Activated CD4-positive, alpha-beta T cell treated with anti-CD3 and anti-CD28 coated beads for 36 hours (primary cell): ENCODE results near the gene DEGS2. TPM values are rescaled to one million over a fixed set of nuclear protein-coding genes. Genes with fewer than 3 reads are reported as not detected.
"Not testable (repeated sequence)": the region's sequence is repeated elsewhere in the genome, so short reads cannot be mapped to it uniquely, and the experiment has no call there.

Source experiments
- ATAC-seq: fragments of 200-7000 bp; cut with Tn5 transposase; one replicate; pipeline ENCODE4 v1.10.0; 2021; ENCODE audit warnings: mild to moderate bottlenecking, moderate library complexity
- CTCF ChIA-PET: fragments of 350-600 bp; sonication (Branson Sonifier 250); formaldehyde crosslinking; loops from one replicate; lab custom pipeline; 2021; ENCODE audit warnings: antibody characterized with exemption; lab: Charles Lee
- POLR2A ChIA-PET: fragments of 350-600 bp; sonication (Branson Sonifier 250); formaldehyde crosslinking; loops from one replicate; lab custom pipeline; 2021; ENCODE audit warnings: antibody characterized with exemption, inconsistent platforms; lab: Charles Lee
- DNase-seq: peaks from one replicate; pipeline ENCODE4 v3.0.0-alpha.2; 2020
- H3K27ac Mint-ChIP-seq: one replicate; pipeline ENCODE4 v1.8.0; 2021; ENCODE audit warnings: mixed read lengths
- H3K27me3 Mint-ChIP-seq: one replicate; pipeline ENCODE4 v1.8.0; 2021; ENCODE audit warnings: mixed read lengths
- H3K36me3 Mint-ChIP-seq: one replicate; pipeline ENCODE4 v1.8.0; 2021; ENCODE audit warnings: low read depth, mixed read lengths
- H3K4me1 Mint-ChIP-seq: one replicate; pipeline ENCODE4 v1.8.0; 2021; ENCODE audit warnings: mixed read lengths
- H3K4me3 Mint-ChIP-seq: one replicate; pipeline ENCODE4 v1.8.0; 2021; ENCODE audit warnings: mild to moderate bottlenecking, moderate library complexity, mixed read lengths
- H3K9me3 Mint-ChIP-seq: one replicate; pipeline ENCODE4 v1.8.0; 2021; ENCODE audit warnings: low read depth, mixed read lengths
- intact Hi-C, 2 experiments: fragments of 100-400 bp; cut with DNase I in 1 of 2; cut with micrococcal nuclease in 1 of 2; formaldehyde crosslinking; loops; one replicate each; pipeline versions ENCODE4 v1.14.2 to v1.15.1; 2022 to 2024; cut with DNase I, micrococcal nuclease
- total RNA-seq, 2 experiments: library from RNA; stranded (reverse); gene quantifications; one replicate each; pipeline ENCODE4 v1.2.3, GENCODE V29; 2021

Gene DEGS2
- total RNA-seq, 2 experiments from 2014 or later: 2.6 to 2.8 TPM

DNA sequence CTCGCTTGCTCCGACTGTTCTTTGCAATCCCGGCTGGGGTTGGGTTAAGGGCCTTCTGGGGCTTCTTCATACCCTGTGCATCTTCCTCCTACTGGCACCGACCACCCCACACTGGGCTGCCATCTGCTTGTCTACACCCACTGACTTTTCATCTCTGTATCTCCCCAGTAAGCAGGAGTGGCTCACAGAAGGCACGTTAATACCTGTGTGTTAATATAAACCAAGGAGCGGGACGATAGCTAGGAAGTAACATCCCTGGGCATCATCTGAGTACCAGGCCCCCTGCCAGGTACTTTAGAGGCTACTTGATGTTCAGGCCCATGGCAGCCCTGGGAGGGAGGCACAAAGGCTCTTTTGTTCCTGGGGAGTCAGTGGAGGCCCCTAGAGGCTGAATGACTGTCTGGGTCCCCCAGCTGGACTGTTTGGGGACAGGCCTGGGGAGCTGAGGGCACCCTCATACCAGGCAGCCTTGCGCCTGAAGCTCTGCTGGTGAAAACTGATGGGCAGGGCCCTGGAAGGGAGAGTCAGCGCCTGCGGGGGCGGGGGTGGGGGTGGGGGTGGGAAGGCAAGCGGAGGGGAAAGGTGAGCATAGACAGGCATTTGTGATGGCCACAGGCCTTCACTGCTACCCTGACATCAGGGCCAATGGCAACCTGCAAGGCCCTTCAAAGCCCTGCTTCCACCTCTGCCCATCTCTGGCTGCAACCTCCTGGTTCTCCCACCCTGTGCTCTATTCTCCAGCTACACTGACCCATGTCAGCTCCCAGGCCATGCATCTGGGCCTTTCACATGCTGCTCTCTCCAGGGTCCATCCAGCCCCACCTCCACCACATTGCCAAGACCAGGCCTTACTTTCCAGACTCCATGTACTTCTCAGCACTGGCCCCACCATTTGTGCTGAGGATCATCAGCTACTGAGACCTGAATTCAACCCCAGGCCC lies 34.2 kb upstream of the DEGS2 start:
- POLR2A ChIA-PET: interaction anchor here (0.5 to 2.0 kb wide), 5 partner anchors 21 to 294 kb away, joined by 3 to 6 read pairs (median 4); no protein-coding TSS in a partner anchor
- no peaks in the 10 kb centered on the region for H3K36me3 Mint-ChIP-seq

DNA sequence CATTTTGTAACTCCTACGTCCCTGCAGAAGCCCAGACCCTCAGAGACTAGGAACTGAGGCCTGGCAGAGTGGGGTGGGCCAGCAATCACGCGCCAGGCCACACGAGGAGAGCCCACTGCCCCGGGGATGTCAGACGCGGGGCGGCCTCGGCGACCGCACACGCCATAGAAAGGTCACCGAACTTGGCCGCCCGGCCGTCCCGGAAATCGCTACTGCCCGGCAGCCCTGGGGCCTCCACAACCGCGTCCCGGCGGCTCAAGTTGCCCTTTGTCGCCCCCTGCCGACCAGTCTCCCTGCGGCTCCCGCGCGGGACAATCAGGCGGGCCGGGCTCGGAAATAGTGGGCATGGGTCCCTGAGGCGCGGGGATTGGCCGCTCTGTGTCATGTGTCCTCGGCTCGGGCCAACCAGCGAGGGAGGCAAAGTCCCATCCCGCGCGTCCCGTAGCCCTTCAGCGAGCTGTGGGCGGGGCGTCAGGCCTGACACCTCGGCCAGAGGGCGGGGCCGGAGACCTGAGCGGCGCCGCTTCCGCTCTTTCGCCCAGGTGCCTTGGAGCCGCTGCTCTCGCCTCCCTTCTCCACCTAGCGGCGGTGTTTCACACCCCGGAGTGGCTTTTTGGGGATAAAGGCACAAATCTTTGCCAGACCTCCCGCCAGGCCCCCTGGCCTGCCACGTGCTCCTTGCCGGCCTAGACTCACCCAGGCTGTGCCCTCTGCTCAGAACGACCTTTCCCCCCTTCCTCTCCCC lies 33.4 kb upstream of the DEGS2 start:
- DNase-seq: peak; percentile 100
- Mint-ChIP-seq H3K4me3 (peak overlapping the region; percentile 70), H3K9me3 (no peaks in the 10 kb centered on the region), H3K27ac (peak overlapping the region; percentile 92), H3K4me1 (peaks cover 13% of the 10 kb centered on the region), H3K36me3 (no peaks in the 10 kb centered on the region), H3K27me3 (no peaks in the 10 kb centered on the region)
- CTCF ChIA-PET: interaction anchor here (0.6 to 5.7 kb wide), 56 partner anchors 8 to 508 kb away, joined by 3 to 55 read pairs (median 4); partner anchors contain the start of genes DEGS2 and EVL
- POLR2A ChIA-PET: interaction anchor here (0.5 to 2.0 kb wide), 6 partner anchors 22 to 293 kb away, joined by 3 to 6 read pairs (median 4); no protein-coding TSS in a partner anchor
- intact Hi-C loops: loop anchor here (1.0 to 2.0 kb wide), 16 partner anchors 21 to 589 kb away; partner anchors contain the start of genes CCDC85C (in 1 of the 2), CYP46A1 (in 1 of the 2), DEGS2 (in 1 of the 2) and WDR25 (in 1 of the 2)
- peak; percentile 100 for ATAC-seq

More for the DNA sequence above, 34.2 kb upstream of the DEGS2 start:
- Mint-ChIP-seq H3K27me3 (no peaks in the 10 kb centered on the region), H3K9me3 (no peaks in the 10 kb centered on the region), H3K4me3 (peak overlapping the region; percentile 70), H3K4me1 (peaks cover 13% of the 10 kb centered on the region), H3K27ac (peak overlapping the region; percentile 92)
- ATAC-seq (peak; percentile 7), DNase-seq (peak; percentile 38)
- intact Hi-C loops: loop anchor here (1.0 to 2.0 kb wide), 15 partner anchors 21 to 589 kb away; partner anchors contain the start of genes CCDC85C (in 1 of the 2), CYP46A1 (in 1 of the 2) and WDR25 (in 1 of the 2)
- CTCF ChIA-PET: interaction anchor here (0.5 to 5.7 kb wide), 57 partner anchors 7 to 754 kb away, joined by 3 to 55 read pairs (median 4); partner anchors contain the start of genes DEGS2 and EVL

- Mint-ChIP-seq H3K27ac (peak overlapping the region; percentile 78), H3K4me1 (peaks cover 13% of the 10 kb centered on the region), H3K4me3 (peak overlapping the region; percentile 70), H3K36me3 (no peaks in the 10 kb centered on the region), H3K27me3 (no peaks in the 10 kb centered on the region), H3K9me3 (no peaks in the 10 kb centered on the region)
- ChIA-PET CTCF (interaction anchor here (0.6 to 5.7 kb wide), 39 partner anchors 8 to 353 kb away, joined by 3 to 55 read pairs (median 5); partner anchors contain the start of genes DEGS2 and EVL), POLR2A (interaction anchor here (1.0 to 2.0 kb wide), 3 partner anchors 29 to 221 kb away, joined by 4 to 6 read pairs (median 6); no protein-coding TSS in a partner anchor)
- ATAC-seq: no peak
- intact Hi-C loops: loop anchor here (1.0 to 2.0 kb wide), 5 partner anchors 33 to 135 kb away; partner anchors contain the start of gene DEGS2 (in 1 of the 2)
- peak; percentile 31 for DNase-seq
Observed at GRCh38 chr14:100192250-100192671, 32.8 kb upstream of the DEGS2 start.

DNA sequence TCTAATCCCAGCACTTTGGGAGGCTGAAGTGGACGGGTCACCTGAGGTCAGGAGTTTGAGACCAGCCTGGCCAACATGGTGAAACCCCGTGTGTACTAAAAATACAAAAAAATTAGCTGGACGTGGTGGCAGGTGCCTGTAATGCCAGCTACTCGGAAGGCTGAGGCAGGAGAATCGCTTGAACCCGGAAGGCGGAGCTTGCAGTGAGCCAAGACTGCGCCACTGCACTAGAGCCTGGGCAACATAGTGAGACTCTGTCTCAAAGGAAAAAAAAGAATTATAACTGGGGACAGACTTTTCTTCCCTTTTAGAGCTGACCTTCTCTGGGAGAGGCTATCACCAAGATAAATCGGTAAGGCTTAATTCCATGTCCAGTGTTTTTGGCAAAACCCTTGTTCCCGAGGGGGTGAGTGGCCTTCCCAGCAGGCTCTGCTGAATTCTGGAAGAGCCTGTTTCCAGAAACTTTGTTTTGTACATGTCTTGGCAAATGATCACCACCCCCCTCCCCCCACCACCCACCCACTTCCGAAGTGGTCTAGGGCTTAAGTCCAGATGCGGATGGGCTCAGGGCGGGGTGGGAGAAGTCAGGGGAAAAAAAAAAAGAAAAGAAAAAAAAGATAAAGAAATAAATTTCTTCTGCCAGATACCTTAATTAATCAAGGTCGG lies 32.3 kb upstream of the DEGS2 start:
- Mint-ChIP-seq H3K27ac (peak overlapping the region; percentile 78), H3K4me1 (peaks cover 13% of the 10 kb centered on the region), H3K9me3 (no peaks in the 10 kb centered on the region), H3K36me3 (no peaks in the 10 kb centered on the region), H3K4me3 (peak overlapping the region; percentile 70), H3K27me3 (no peaks in the 10 kb centered on the region)
- DNase-seq: no peak
- ChIA-PET POLR2A (no interaction called here), CTCF (interaction anchor here (1.1 to 5.7 kb wide), 15 partner anchors 14 to 261 kb away, joined by 3 to 55 read pairs (median 16); partner anchors contain the start of gene EVL)
- intact Hi-C loops: loop anchor here (1.0 to 2.0 kb wide), 5 partner anchors 32 to 135 kb away; partner anchors contain the start of gene DEGS2 (in 1 of the 2)
- ATAC-seq: no peak

- H3K27ac Mint-ChIP-seq: no peak overlapping the region
- no peaks in the 10 kb centered on the region for H3K27me3 Mint-ChIP-seq
- H3K9me3 Mint-ChIP-seq: no peaks in the 10 kb centered on the region
- ChIA-PET POLR2A (no interaction called here), CTCF (interaction anchor here (0.7 to 5.7 kb wide), 5 partner anchors 34 to 208 kb away, joined by 3 to 50 read pairs (median 4); no protein-coding TSS in a partner anchor)
- intact Hi-C loops: no loop called here
- ATAC-seq: no peak
- H3K4me3 Mint-ChIP-seq: no peak overlapping the region
- peaks cover 13% of the 10 kb centered on the region for H3K4me1 Mint-ChIP-seq
- H3K36me3 Mint-ChIP-seq: no peaks in the 10 kb centered on the region
- no peak for DNase-seq
Observed at GRCh38 chr14:100190126-100190525, 30.7 kb upstream of the DEGS2 start.

DNA sequence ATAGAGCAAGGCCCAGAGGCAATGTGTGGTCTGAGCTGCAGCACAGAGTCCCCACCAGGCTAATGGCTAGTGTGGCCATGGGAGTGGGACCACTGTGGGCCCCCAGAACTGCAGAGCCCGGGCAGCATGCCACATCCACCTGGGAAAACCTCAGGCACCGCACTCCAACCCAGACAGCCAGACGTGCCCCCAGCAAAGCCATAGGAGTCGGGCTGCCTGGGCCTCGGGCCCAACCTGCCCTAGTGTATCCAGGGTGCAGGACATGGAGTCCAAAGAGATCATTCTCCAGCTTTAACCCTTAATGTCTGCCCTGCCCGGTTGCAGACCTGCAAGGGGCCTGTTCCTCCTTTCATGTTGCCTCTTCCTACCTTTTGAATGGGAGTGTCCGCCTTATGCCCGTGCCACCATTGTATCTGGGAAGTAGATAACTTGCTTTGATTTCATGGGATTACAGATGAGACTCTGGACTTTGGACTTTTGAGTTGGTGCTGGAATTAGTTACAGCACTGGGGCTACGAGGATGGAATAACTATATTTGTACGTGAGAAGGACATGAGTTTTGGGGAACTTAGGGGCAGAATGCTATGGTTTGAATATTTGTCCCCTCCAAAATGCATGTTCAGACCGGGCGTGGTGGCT lies 29.1 kb upstream of the DEGS2 start:
- Mint-ChIP-seq H3K9me3 (no peaks in the 10 kb centered on the region), H3K27me3 (no peaks in the 10 kb centered on the region), H3K4me3 (no peak overlapping the region), H3K36me3 (no peaks in the 10 kb centered on the region), H3K27ac (no peak overlapping the region), H3K4me1 (peaks cover 6% of the 10 kb centered on the region)
- CTCF ChIA-PET: no interaction called here
- intact Hi-C loops: no loop called here
- no peak for DNase-seq
- ATAC-seq: no peak
- POLR2A ChIA-PET: no interaction called here

DNA sequence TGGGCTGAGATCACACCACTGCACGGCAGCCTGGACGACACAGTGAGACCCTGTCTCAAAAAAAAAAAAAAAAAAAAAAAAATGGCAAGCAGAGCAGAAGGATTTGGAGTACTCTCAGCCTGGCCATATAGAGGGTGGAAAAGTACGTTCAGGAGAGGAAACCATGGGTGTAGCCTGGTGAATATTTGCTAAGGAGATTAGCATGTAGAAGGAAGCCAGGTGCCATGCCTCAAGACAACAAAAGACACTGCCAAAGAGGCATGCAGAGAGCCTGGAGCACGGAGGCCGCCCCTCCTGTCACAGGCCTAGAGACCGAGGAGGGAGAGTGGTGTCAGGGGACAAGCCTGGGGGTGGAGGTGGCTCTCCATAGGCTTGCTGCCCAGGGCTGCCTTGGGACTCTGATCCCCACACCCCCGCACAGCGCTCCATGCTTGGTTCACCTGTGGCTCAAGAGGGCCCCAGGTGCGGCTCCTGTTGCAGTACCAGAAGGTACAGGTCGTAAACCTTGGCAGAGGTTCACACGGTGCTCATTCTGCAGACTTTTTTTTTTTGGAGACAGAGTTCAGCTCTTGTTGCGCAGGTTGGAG lies 27.9 kb upstream of the DEGS2 start:
- ATAC-seq (no peak), DNase-seq (no peak)
- Mint-ChIP-seq H3K36me3 (no peaks in the 10 kb centered on the region), H3K4me3 (no peak overlapping the region), H3K27me3 (no peaks in the 10 kb centered on the region), H3K4me1 (no peaks in the 10 kb centered on the region), H3K27ac (no peak overlapping the region), H3K9me3 (no peaks in the 10 kb centered on the region)
- intact Hi-C loops: no loop called here
- POLR2A ChIA-PET: no interaction called here
- CTCF ChIA-PET: interaction anchor here (0.7 kb wide), 2 partner anchors 36 to 222 kb away, joined by 3 read pairs; no protein-coding TSS in a partner anchor

DNA sequence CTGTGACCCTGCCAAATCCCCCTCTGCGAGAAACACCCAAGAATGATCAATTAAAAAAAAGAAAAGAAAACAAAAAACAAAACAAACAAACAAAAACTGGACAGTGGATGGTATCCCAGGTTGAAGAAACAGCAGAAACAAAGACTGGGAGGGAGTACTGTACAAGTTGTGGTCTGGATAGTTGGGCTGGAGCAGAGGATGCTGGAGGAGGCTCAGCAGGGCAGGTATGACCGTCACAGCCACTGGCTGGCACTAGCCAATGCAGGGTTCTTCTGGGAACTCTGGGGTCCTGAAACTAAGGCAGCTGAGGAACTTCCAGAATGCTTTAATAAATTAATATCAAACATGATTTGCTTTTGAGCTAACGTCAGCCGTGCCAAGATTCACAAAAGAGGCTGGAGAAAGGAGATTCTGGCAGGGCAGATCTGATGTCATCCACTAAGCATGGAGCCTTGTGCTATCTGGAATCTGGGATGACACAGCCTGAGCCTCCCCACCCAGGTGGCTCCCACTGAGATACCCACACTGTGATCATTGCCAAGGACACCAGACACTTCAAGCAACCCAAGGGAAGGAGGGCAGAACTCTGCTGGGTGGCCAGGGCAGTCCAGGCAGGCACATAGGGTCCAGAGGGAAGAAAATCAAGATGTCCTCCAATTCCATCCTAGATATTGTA lies 22.6 kb upstream of the DEGS2 start:
- H3K27me3 Mint-ChIP-seq, H3K9me3 Mint-ChIP-seq, H3K4me3 Mint-ChIP-seq, H3K27ac Mint-ChIP-seq, H3K36me3 Mint-ChIP-seq, ATAC-seq, CTCF ChIA-PET, H3K4me1 Mint-ChIP-seq, intact Hi-C loops, DNase-seq, POLR2A ChIA-PET: not testable (repeated sequence)

DNA sequence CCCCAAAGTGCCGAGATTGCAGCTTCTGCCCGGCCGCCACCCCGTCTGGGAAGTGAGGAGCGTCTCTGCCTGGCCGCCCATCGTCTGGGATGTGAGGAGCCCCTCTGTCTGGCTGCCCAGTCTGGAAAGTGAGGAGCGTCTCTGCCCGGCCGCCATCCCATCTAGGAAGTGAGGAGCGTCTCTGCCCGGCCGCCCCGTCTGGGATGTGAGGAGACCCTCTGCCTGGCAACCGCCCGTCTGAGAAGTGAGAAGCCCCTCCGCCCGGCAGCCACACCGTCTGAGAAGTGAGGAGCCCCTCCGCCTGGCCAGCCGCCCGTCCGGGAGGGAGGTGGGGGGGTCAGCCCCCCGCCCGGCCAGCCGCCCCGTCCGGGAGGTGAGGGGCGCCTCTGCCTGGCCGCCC lies 21.2 kb upstream of the DEGS2 start:
- intact Hi-C loops: not testable (repeated sequence)

More for the DNA sequence above, 21.2 kb upstream of the DEGS2 start:
- H3K4me1 Mint-ChIP-seq, H3K4me3 Mint-ChIP-seq, ATAC-seq, H3K9me3 Mint-ChIP-seq, H3K27ac Mint-ChIP-seq, POLR2A ChIA-PET, CTCF ChIA-PET, H3K27me3 Mint-ChIP-seq, DNase-seq, H3K36me3 Mint-ChIP-seq: not testable (repeated sequence)
